Measurements from ENCODE around the gene CBFA2T3. TPM values are rescaled to one million over a fixed set of nuclear protein-coding genes. Genes with fewer than 3 reads are reported as not detected.
A peak's percentile ranks its signal among the peaks of the same experiment; 100 is the strongest.

The CBFA2T3 gene
- polyA plus RNA-seq, 1 experiment: not detected

DNA sequence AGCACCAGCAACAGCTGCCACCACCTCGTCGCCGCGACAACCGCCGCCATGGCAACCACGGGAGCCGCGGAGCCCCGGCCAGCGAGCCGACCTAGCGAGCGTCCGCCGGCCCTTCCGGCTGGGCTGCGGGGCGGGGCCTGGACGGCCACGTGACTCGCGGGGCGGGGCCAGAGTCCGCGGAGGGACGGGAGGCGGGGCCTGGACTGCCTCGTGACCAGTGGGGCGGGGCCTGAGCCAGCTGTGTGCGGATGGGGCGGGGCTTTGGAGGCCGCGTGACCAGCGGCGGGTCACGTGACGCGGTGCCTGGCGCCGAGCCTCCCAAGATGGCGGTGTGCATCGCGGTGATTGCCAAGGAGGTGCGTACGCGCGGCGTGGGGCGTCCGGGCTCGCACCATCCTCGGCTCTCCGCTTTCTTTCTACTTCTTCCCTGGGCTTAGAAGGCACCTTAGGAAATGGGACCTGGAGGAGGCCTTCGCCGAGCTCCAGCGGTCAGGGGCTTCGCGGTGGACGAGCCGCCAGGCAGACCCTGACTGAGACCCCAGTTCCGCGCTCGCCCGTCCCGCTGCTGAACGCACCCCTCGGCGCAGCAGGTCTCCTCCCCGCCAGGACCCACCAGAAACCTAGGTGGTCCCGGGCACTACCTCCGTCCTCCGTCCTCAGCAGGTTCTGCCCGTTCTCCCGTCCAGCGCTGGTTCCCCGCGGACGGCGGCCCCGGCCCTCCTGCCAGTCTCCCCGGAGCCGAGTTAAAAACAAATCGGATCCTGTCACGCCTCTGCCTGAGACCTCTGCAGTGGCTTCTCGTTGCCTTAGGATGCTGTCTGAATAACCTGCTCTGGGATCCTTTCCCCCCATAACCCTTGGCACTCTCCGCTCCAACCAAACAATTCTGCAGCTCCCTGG is 119.9 kb downstream of the CBFA2T3 start, which contains the start of the genes GALNS and TRAPPC2L:
TSS of gene GALNS (minus strand) at position 120 of the 900 bp plus-strand sequence. CDS start at position 50, 70 bp downstream.
TSS of gene TRAPPC2L (plus strand) at position 300 of the 900 bp plus-strand sequence. CDS start at position 324, 24 bp downstream.
- ChIA-PET CTCF (interaction anchor here (0.8 to 2.2 kb wide), 11 partner anchors 10 to 314 kb away, joined by 3 to 16 read pairs (median 4); partner anchors contain the start of genes ACSF3 and PABPN1L), POLR2A (interaction anchor here (0.5 to 1.2 kb wide), 7 partner anchors 8 to 361 kb away, joined by 3 to 6 read pairs (median 3); partner anchors contain the start of genes APRT and ZNF778)
- peak; percentile 86 for DNase-seq (ENCODE audit: low read depth, low spot score)
- Histone ChIP-seq H3K9me3 (ENCODE audit: control insufficient read depth, insufficient read depth, low read length) (no peaks in the 10 kb centered on the region; the same call in 1 of the 2 replicates), H3K4me3 (ENCODE audit: low read depth, low read length) (peak within 1 kb of the TSS; percentile 96), H3K27me3 (ENCODE audit: control insufficient read depth, insufficient read depth, low read length) (no peaks in the 10 kb centered on the region), H3K27ac (ENCODE audit: low read depth, low read length) (peak within 1 kb of the TSS; percentile 47)
- TF ChIP-seq, protein P1, sequence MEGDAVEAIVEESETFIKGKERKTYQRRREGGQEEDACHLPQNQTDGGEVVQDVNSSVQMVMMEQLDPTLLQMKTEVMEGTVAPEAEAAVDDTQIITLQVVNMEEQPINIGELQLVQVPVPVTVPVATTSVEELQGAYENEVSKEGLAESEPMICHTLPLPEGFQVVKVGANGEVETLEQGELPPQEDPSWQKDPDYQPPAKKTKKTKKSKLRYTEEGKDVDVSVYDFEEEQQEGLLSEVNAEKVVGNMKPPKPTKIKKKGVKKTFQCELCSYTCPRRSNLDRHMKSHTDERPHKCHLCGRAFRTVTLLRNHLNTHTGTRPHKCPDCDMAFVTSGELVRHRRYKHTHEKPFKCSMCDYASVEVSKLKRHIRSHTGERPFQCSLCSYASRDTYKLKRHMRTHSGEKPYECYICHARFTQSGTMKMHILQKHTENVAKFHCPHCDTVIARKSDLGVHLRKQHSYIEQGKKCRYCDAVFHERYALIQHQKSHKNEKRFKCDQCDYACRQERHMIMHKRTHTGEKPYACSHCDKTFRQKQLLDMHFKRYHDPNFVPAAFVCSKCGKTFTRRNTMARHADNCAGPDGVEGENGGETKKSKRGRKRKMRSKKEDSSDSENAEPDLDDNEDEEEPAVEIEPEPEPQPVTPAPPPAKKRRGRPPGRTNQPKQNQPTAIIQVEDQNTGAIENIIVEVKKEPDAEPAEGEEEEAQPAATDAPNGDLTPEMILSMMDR (IDR thresholded peaks at IDR 0.05; ENCODE audit: low read depth, low read length): no peak

DNA sequence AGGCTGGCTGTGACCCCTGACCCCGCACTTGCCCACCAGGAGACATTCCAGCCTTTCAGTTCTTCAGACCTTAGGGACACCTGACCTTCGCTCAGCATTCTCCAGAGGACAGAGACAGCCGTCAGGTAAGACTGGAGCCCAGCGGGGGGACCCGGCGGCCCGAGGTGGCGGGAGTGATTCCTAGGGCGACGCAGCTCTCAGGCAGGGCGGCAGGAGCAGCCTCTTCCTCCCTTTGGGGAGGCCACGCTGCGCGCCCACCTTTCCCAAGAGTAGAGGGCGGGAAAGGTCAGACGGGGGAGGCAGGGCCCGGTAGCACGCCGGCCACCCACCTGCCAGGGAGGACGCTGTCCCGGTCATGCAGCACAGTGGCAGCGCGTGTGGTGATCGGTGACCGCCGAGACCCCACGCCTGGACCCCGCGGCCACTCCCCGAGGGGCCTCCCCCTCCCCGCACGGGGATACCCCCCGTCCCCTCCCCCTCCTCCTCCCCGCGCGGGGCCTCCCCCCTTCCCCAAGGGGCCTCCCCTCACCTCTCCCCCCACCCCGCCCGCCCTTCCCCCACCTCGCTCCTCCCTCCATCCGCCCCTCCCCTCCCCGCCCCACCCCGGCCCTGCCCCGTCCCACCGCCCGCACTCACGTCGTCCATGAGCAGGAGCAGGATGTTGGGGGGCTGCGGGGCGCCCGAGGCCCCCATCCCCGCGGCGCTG is 120.7 kb downstream of the CBFA2T3 start:
- peak overlapping the region; percentile 74 for H3K4me3 ChIP-seq (ENCODE audit: low read depth, low read length)
- H3K27ac ChIP-seq (ENCODE audit: low read depth, low read length): no peak overlapping the region
- ChIA-PET POLR2A (interaction anchor here (0.7 to 1.0 kb wide), 3 partner anchors 9 to 44 kb away, joined by 3 to 4 read pairs (median 3); partner anchors contain the start of gene APRT), CTCF (interaction anchor here (1.2 to 1.5 kb wide), 2 partner anchors 37 to 315 kb away, joined by 3 to 4 read pairs; no protein-coding TSS in a partner anchor)
- DNase-seq (ENCODE audit: low read depth, low spot score): no peak
- no peaks in the 10 kb centered on the region for H3K27me3 ChIP-seq (ENCODE audit: control insufficient read depth, insufficient read depth, low read length)
- TF ChIP-seq, protein P1 (IDR thresholded peaks at IDR 0.05; ENCODE audit: low read depth, low read length): no peak
- H3K9me3 ChIP-seq (ENCODE audit: control insufficient read depth, insufficient read depth, low read length): no peaks in the 10 kb centered on the region; the same call in 1 of the 2 replicates

DNA sequence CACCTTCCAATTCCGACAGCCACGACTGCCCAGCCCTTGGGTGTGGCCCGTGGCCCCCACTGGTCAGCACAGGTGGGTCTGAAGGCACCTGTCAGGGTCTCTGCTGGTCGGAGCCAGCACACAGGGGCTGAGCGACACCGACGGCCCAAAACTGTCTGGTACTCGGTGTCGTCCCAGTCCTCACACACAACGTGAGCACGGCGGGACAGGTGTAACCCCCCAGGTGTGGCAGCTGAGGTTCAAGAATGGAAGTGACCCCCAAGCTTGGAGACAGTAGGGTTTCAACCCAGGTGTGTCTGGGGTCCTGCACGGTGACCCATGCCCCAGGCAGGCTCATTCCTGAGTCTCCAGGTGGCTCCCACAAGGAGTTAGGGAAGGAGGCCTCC is 121.3 kb downstream of the CBFA2T3 start:
- TF ChIP-seq, protein P1 (IDR thresholded peaks at IDR 0.05; ENCODE audit: low read depth, low read length): no peak
- DNase-seq (ENCODE audit: low read depth, low spot score): no peak
- no peaks in the 10 kb centered on the region for H3K27me3 ChIP-seq (ENCODE audit: control insufficient read depth, insufficient read depth, low read length)
- no peak overlapping the region for H3K27ac ChIP-seq (ENCODE audit: low read depth, low read length)
- ChIA-PET CTCF (no interaction called here), POLR2A (no interaction called here)
- peak overlapping the region; percentile 74 for H3K4me3 ChIP-seq (ENCODE audit: low read depth, low read length)
- H3K9me3 ChIP-seq (ENCODE audit: control insufficient read depth, insufficient read depth, low read length): no peaks in the 10 kb centered on the region; the same call in 1 of the 2 replicates

DNA sequence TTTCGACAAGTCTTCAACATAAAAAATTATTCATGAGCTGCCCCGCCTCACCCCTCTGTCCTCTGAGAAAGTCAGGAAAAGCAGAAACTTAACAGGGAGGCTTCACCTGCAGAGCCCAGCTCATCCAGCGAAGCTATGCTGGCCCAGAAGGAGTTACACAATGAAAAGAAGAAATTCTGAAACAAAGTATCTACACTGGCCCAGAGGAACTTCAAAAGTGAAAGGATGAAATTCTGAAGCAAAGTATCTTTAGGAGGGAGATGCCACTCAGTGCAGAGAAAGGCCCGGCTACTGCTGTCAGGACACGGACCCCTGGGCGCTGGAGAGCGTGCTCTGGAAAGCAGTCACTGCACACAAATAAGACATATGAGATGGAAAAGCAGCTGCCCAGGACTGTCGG is 121.8 kb downstream of the CBFA2T3 start:
- Histone ChIP-seq H3K27ac (ENCODE audit: low read depth, low read length) (no peak overlapping the region), H3K4me3 (ENCODE audit: low read depth, low read length) (no peak overlapping the region), H3K27me3 (ENCODE audit: control insufficient read depth, insufficient read depth, low read length) (no peaks in the 10 kb centered on the region), H3K9me3 (ENCODE audit: control insufficient read depth, insufficient read depth, low read length) (no peaks in the 10 kb centered on the region; the same call in 1 of the 2 replicates)
- TF ChIP-seq, protein P1 (IDR thresholded peaks at IDR 0.05; ENCODE audit: low read depth, low read length): no peak
- ChIA-PET CTCF (no interaction called here), POLR2A (no interaction called here)
- no peak for DNase-seq (ENCODE audit: low read depth, low spot score)

Data from AG04450 (cell line).